HUES6 (cell line): ENCODE data around the gene PYGO1.
A peak's percentile ranks its signal among the peaks of the same experiment; 100 is the strongest.
"Not testable (repeated sequence)": the region's sequence is repeated elsewhere in the genome, so short reads cannot be mapped to it uniquely, and the experiment has no call there.

ENCODE experiments used
- H3K27ac ChIP-seq: 2 replicates; pipeline ENCODE4 v1.7.0; 2013; ENCODE audit warnings: low read depth, mild to moderate bottlenecking, low read length, inconsistent platforms
- H3K27me3 ChIP-seq: 2 replicates; pipeline ENCODE4 v1.6.1; 2013; ENCODE audit warnings: low read length; ENCODE audit not compliant: control insufficient read depth, insufficient read depth
- H3K36me3 ChIP-seq: 2 replicates; pipeline ENCODE4 v1.6.1; 2013; ENCODE audit warnings: low read length; ENCODE audit not compliant: control insufficient read depth, insufficient read depth
- H3K4me1 ChIP-seq: 2 replicates; pipeline ENCODE4 v1.6.1; 2013; ENCODE audit warnings: low read length; ENCODE audit not compliant: control insufficient read depth, insufficient read depth
- H3K4me3 ChIP-seq: 2 replicates; pipeline ENCODE4 v1.5.1; 2013; ENCODE audit warnings: low read depth, low read length
- H3K9ac ChIP-seq: one replicate; pipeline ENCODE4 v1.6.1; 2013; ENCODE audit warnings: mild to moderate bottlenecking, low read length
- H3K9me3 ChIP-seq: 2 replicates; pipeline ENCODE4 v1.6.1; 2013; ENCODE audit warnings: low read depth, low read length; ENCODE audit not compliant: control insufficient read depth, insufficient read depth

PYGO1 gene

GRCh38 chr15:55606214-55606613 lies 18.1 kb upstream of the PYGO1 start:
- Histone ChIP-seq H3K27me3 (no peaks in the 10 kb centered on the region), H3K4me3 (no peak overlapping the region), H3K4me1 (no peaks in the 10 kb centered on the region), H3K27ac (no peak overlapping the region), H3K9ac (no peak overlapping the region), H3K9me3 (0 out of 2 replicates have a peak, but pooled peaks cover 4% of the 10 kb centered on the region), H3K36me3 (no peaks in the 10 kb centered on the region)

GRCh38 chr15:55601374-55601773 lies 13.2 kb upstream of the PYGO1 start:
- Histone ChIP-seq H3K4me3 (no peak overlapping the region), H3K27me3 (no peaks in the 10 kb centered on the region), H3K9me3 (no peaks in the 10 kb centered on the region), H3K4me1 (no peaks in the 10 kb centered on the region), H3K27ac (no peak overlapping the region), H3K36me3 (no peaks in the 10 kb centered on the region), H3K9ac (no peak overlapping the region)

DNA sequence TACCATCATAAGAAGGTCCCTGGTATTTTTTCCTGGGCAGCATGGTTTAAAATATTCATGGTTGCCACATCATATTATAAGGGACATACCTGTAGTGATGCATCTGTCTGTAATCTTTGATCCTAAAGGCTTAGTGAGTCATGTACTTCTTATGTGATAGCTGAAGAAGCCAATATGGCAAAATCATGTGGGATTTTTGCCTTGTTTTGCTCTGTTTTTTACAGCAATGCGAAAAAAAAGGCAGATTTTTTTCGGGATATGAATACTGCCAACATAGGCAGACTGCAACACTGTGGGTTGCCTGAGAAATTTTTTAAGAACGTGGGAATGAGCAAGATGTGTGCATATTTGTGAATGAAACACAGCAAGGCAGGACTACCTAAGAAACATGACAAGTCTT lies 11.3 kb upstream of the PYGO1 start:
- Histone ChIP-seq H3K4me3 (no peak overlapping the region), H3K9ac (no peak overlapping the region), H3K27me3 (no peaks in the 10 kb centered on the region), H3K27ac (no peak overlapping the region), H3K36me3 (no peaks in the 10 kb centered on the region), H3K9me3 (no peaks in the 10 kb centered on the region), H3K4me1 (no peaks in the 10 kb centered on the region)

DNA sequence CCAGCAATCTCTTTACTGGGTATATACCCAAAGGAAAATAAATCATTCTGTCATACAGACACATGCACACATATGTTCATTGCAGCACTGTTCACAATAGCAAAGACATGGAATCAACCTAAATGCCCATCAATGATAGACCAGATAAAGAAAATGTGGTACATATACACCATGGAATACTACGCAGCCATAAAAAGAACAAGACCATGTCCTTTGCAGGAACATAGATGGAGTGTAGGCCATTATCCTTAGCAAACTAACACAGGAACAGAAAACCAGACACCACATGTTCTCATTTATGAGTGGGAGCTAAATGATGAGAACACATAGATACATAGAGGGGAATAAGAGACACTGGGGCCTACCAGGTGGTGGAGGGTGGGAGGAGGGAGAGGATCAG lies 4.9 kb upstream of the PYGO1 start:
- not testable (repeated sequence) for H3K4me1 ChIP-seq, H3K36me3 ChIP-seq, H3K9ac ChIP-seq

GRCh38 chr15:55590788-55591187 lies 2.6 kb upstream of the PYGO1 start:
- H3K9me3 ChIP-seq, result no peaks in the 10 kb centered on the region
- H3K36me3 ChIP-seq, result no peaks in the 10 kb centered on the region
- H3K4me3 ChIP-seq, result no peak overlapping the region
- H3K27me3 ChIP-seq, result peaks cover 42% of the 10 kb centered on the region
- H3K9ac ChIP-seq, result no peak overlapping the region
- H3K4me1 ChIP-seq, result no peaks in the 10 kb centered on the region; the same call in 1 of the 2 replicates
- no peak overlapping the region for H3K27ac ChIP-seq

More for the DNA sequence above, 4.9 kb upstream of the PYGO1 start:
- H3K27ac ChIP-seq, H3K9me3 ChIP-seq, H3K4me3 ChIP-seq: not testable (repeated sequence)
- peaks cover 21% of the 10 kb centered on the region for H3K27me3 ChIP-seq

DNA sequence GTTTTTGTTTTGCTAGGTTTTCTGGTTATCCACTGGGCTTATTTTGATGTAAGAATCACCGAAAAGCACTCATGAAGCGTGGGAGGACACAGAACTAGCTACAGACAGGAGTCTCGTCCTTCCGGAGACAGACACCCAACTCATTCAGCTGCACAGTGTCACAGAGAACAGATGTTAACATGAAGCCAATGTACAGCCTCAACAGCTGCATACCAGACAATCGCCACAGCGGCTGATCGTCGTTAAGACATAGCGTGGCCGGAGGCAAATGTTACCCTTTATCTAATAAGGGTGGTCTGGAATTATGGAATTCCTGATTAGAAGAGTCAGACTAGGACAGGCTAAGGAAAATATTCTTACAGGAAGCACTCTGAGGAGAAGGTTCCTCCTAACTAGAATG lies 1.1 kb upstream of the PYGO1 start:
- H3K36me3 ChIP-seq, result no peaks in the 10 kb centered on the region
- peaks cover 56% of the 10 kb centered on the region for H3K27me3 ChIP-seq
- H3K9ac ChIP-seq, result no peak overlapping the region
- H3K27ac ChIP-seq, result no peak overlapping the region
- no peaks in the 10 kb centered on the region; the same call in 1 of the 2 replicates for H3K4me1 ChIP-seq
- no peaks in the 10 kb centered on the region for H3K9me3 ChIP-seq
- peak overlapping the region; percentile 59; the same call in 1 of the 2 replicates for H3K4me3 ChIP-seq

- Histone ChIP-seq H3K9me3 (no peaks in the 10 kb centered on the region), H3K27me3 (peaks cover 58% of the 10 kb centered on the region), H3K36me3 (no peaks in the 10 kb centered on the region), H3K9ac (peak overlapping the region; percentile 65), H3K4me3 (peak overlapping the region; percentile 59), H3K4me1 (no peaks in the 10 kb centered on the region; the same call in 1 of the 2 replicates), H3K27ac (no peak overlapping the region; the same call in 1 of the 2 replicates)
Observed at GRCh38 chr15:55588815-55589115, 620 bp upstream of the PYGO1 start.

GRCh38 chr15:55587321-55588069 lies 650 bp downstream of the PYGO1 start:
- no peaks in the 10 kb centered on the region; the same call in 1 of the 2 replicates for H3K4me1 ChIP-seq
- peaks cover 58% of the 10 kb centered on the region for H3K27me3 ChIP-seq
- H3K27ac ChIP-seq, result no peak overlapping the region; the same call in 1 of the 2 replicates
- no peaks in the 10 kb centered on the region for H3K36me3 ChIP-seq
- peak overlapping the region; percentile 59 for H3K4me3 ChIP-seq
- H3K9me3 ChIP-seq, result no peaks in the 10 kb centered on the region
- H3K9ac ChIP-seq, result peak overlapping the region; percentile 81

DNA sequence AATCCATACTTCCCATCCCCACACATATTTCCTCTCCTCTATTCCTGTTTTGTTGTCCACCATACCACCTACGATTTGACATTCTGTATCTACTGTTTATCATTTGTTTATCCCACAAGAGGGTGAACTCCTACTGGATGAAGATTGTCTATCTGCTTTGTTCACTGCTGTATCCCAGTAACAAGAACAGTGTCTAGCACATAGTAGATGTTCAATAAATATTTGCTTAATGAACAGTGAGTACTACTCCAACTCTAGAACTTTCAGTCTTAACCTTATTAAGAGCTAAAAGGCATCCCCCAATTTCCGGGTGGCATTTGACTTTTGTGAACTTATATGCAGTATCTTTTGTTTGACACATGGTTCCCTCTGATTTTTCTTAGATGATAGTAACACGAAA lies 1.3 kb downstream of the PYGO1 start:
- no peaks in the 10 kb centered on the region for H3K9me3 ChIP-seq
- peaks cover 58% of the 10 kb centered on the region for H3K27me3 ChIP-seq
- no peaks in the 10 kb centered on the region; the same call in 1 of the 2 replicates for H3K4me1 ChIP-seq
- no peak overlapping the region for H3K9ac ChIP-seq
- no peak overlapping the region for H3K27ac ChIP-seq
- no peaks in the 10 kb centered on the region for H3K36me3 ChIP-seq
- peak overlapping the region; percentile 59; the same call in 1 of the 2 replicates for H3K4me3 ChIP-seq

DNA sequence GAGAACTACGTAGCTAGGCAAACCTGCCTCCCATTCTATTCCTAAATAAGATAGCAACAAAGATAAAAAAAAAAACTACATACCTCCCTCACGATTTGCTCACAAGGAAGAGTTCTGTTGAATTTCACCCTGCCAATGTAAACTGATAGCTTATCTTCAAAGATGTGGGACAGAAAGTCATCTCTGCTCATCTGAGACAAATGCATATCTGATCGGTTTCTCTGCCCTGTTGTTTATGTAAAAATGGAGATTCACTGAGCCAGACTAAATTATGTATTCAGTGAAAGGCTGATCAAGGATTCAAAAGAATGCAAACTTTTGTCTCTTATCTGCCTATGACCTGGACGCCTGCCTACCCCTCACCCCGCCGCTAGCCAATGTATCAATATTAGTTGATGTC lies 11.2 kb downstream of the PYGO1 start:
- Histone ChIP-seq H3K27ac (no peak overlapping the region), H3K4me1 (no peaks in the 10 kb centered on the region; the same call in 1 of the 2 replicates), H3K27me3 (no peaks in the 10 kb centered on the region), H3K9me3 (peaks cover 2% of the 10 kb centered on the region; the same call in 1 of the 2 replicates), H3K36me3 (no peaks in the 10 kb centered on the region), H3K9ac (no peak overlapping the region), H3K4me3 (no peak overlapping the region)

GRCh38 chr15:55574096-55574495 lies 14.0 kb downstream of the PYGO1 start:
- Histone ChIP-seq H3K4me1 (no peaks in the 10 kb centered on the region), H3K9me3 (peaks cover 13% of the 10 kb centered on the region; the same call in 1 of the 2 replicates), H3K9ac (no peak overlapping the region), H3K27ac (no peak overlapping the region), H3K27me3 (no peaks in the 10 kb centered on the region), H3K4me3 (no peak overlapping the region), H3K36me3 (no peaks in the 10 kb centered on the region)
